ENCODE results near the gene PLAAT1.

DNA sequence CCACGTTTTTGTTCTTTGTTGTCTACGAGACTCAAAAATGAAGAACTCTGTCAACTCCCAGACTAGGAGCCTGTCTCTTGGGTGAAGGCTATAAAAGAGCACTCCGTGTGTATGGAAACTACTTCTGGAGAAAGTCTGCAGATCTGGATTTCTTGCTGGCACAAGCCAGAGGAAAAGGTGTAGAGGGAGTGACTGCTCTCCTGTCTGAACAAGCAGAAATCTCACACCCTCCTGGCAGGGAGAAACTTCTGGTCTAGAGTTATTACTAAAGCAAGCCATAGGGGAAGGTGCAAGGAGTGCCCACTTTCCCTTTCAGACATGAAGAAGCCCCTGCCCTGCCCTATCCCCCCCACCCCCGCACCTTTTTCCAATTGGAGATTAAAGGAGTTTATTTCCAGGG lies 9.5 kb downstream of the PLAAT1 start:
- TF ChIP-seq, protein P1, sequence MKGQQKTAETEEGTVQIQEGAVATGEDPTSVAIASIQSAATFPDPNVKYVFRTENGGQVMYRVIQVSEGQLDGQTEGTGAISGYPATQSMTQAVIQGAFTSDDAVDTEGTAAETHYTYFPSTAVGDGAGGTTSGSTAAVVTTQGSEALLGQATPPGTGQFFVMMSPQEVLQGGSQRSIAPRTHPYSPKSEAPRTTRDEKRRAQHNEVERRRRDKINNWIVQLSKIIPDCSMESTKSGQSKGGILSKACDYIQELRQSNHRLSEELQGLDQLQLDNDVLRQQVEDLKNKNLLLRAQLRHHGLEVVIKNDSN (IDR thresholded peaks at IDR 0.05): no peak
- TF ChIP-seq EGR1 (IDR thresholded peaks at IDR 0.05) (no peak), NFIC (IDR thresholded peaks at IDR 0.05) (no peak), CREB1 (IDR thresholded peaks at IDR 0.05; ENCODE audit: low read depth) (no peak), TEAD4 (IDR thresholded peaks at IDR 0.05) (no peak), YY1 (IDR thresholded peaks at IDR 0.05; ENCODE audit: low read depth) (no peak), TAF1 (IDR thresholded peaks at IDR 0.05; ENCODE audit: low read depth) (no peak), FOXM1 (IDR thresholded peaks at IDR 0.05; ENCODE audit: borderline replicate concordance, low read depth) (no peak), ZBTB7A (IDR thresholded peaks at IDR 0.05; ENCODE audit: low read depth) (no peak), EP300 (IDR thresholded peaks at IDR 0.05; ENCODE audit: borderline replicate concordance) (no peak), RAD21 (IDR thresholded peaks at IDR 0.05; ENCODE audit: low read depth) (no peak)
- TF ChIP-seq, protein P2, sequence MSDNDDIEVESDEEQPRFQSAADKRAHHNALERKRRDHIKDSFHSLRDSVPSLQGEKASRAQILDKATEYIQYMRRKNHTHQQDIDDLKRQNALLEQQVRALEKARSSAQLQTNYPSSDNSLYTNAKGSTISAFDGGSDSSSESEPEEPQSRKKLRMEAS (IDR thresholded peaks at IDR 0.05): no peak
- TF ChIP-seq, protein P3, sequence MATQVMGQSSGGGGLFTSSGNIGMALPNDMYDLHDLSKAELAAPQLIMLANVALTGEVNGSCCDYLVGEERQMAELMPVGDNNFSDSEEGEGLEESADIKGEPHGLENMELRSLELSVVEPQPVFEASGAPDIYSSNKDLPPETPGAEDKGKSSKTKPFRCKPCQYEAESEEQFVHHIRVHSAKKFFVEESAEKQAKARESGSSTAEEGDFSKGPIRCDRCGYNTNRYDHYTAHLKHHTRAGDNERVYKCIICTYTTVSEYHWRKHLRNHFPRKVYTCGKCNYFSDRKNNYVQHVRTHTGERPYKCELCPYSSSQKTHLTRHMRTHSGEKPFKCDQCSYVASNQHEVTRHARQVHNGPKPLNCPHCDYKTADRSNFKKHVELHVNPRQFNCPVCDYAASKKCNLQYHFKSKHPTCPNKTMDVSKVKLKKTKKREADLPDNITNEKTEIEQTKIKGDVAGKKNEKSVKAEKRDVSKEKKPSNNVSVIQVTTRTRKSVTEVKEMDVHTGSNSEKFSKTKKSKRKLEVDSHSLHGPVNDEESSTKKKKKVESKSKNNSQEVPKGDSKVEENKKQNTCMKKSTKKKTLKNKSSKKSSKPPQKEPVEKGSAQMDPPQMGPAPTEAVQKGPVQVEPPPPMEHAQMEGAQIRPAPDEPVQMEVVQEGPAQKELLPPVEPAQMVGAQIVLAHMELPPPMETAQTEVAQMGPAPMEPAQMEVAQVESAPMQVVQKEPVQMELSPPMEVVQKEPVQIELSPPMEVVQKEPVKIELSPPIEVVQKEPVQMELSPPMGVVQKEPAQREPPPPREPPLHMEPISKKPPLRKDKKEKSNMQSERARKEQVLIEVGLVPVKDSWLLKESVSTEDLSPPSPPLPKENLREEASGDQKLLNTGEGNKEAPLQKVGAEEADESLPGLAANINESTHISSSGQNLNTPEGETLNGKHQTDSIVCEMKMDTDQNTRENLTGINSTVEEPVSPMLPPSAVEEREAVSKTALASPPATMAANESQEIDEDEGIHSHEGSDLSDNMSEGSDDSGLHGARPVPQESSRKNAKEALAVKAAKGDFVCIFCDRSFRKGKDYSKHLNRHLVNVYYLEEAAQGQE (IDR thresholded peaks at IDR 0.05; ENCODE audit: low read depth): no peak
